Panc1 (cell line): ENCODE data around the gene ZNF592. TPM values are rescaled to one million over a fixed set of nuclear protein-coding genes. Genes with fewer than 3 reads are reported as not detected.

ENCODE experiments used
- ATAC-seq: fragments of 200-7000 bp; cut with Tn5 transposase; 2 replicates; pipeline ENCODE4 v1.9.1; 2020; ENCODE audit warnings: mild to moderate bottlenecking, moderate library complexity
- BruUV-seq: library from RNA; stranded (reverse); fragments of 400-500 nt; replicated peaks from 2 replicates; lab custom pipeline; 2021; lab: Mats Ljungman, UMichigan
- CTCF ChIA-PET: fragments of 300-600 bp; sonication (Branson Sonifier 250); formaldehyde crosslinking; loops from one replicate; lab custom pipeline; 2022; ENCODE audit warnings: antibody characterized with exemption; lab: Charles Lee
- POLR2A ChIA-PET: fragments of 300-600 bp; sonication (Branson Sonifier 250); formaldehyde crosslinking; loops from one replicate; lab custom pipeline; 2022; ENCODE audit warnings: antibody characterized with exemption; lab: Charles Lee
- DNase-seq: peaks from one replicate; pipeline ENCODE4 v3.0.0-alpha.2; 2010; ENCODE audit warnings: low read depth, low spot score
- H3K27ac ChIP-seq: 2 replicates; pipeline ENCODE4 v1.5.1; 2011; ENCODE audit warnings: mild to moderate bottlenecking, low read length, inconsistent platforms
- H3K27me3 ChIP-seq: fragments of 200-500 bp; sonication (Bioruptor generic); 2 replicates; pipeline ENCODE4 v1.6.0; 2014; ENCODE audit warnings: low read length, inconsistent platforms; ENCODE audit not compliant: control insufficient read depth, insufficient read depth
- H3K36me3 ChIP-seq: fragments of 200-500 bp; sonication (Bioruptor generic); 2 replicates; pipeline ENCODE4 v1.5.1; 2014; ENCODE audit warnings: inconsistent platforms, mild to moderate bottlenecking, low read length, moderate library complexity; ENCODE audit not compliant: control insufficient read depth, insufficient read depth
- H3K4me1 ChIP-seq: 2 replicates; pipeline ENCODE4 v1.5.1; 2011; ENCODE audit warnings: inconsistent platforms, mild to moderate bottlenecking, low read length, moderate library complexity; ENCODE audit not compliant: control insufficient read depth, insufficient read depth
- H3K4me3 ChIP-seq, 2 experiments: 2 replicates each; pipeline ENCODE4 v1.5.1; 2011 to 2012; ENCODE audit warnings: low read depth in 2 of 2, low read length in 2 of 2, mild to moderate bottlenecking in 2 of 2, inconsistent platforms in 1 of 2, moderate library complexity in 1 of 2
- H3K9me3 ChIP-seq: fragments of 200-500 bp; sonication (Bioruptor generic); 2 replicates; pipeline ENCODE4 v1.5.1; 2014; ENCODE audit warnings: low read depth, mild to moderate bottlenecking, inconsistent platforms, low read length, moderate library complexity; ENCODE audit not compliant: control insufficient read depth, insufficient read depth
- CTCF ChIP-seq: fragments of 450-650 bp; IDR thresholded peaks from 2 replicates; pipeline ENCODE4 v1.5.1; 2017; ENCODE audit warnings: mild to moderate bottlenecking
- POLR2AphosphoS5 ChIP-seq: IDR thresholded peaks from 2 replicates; pipeline ENCODE4 v1.6.1; 2012; ENCODE audit warnings: mild to moderate bottlenecking, low read depth, low read length, moderate library complexity
- REST ChIP-seq, 2 experiments: IDR thresholded peaks; 2 replicates each; pipeline ENCODE4 v1.6.1; 2011 to 2012; ENCODE audit warnings: low read depth in 2 of 2, control low read depth in 1 of 2, low read length in 1 of 2, mild to moderate bottlenecking in 1 of 2, moderate library complexity in 1 of 2; ENCODE audit not compliant: insufficient read depth in 1 of 2
- SIN3A ChIP-seq: IDR thresholded peaks from 2 replicates; pipeline ENCODE4 v1.6.1; 2012; ENCODE audit warnings: low read depth, mild to moderate bottlenecking, low read length, moderate library complexity, borderline replicate concordance; ENCODE audit not compliant: insufficient read depth
- TCF7L2 ChIP-seq: IDR thresholded peaks from 2 replicates; pipeline ENCODE4 v1.6.1; 2011; ENCODE audit warnings: mild to moderate bottlenecking, low read depth, low read length, inconsistent platforms
- in situ Hi-C: cut with HindIII; loops from 2 replicates; pipeline ENCODE4 v1.10.0; 2016; ENCODE audit warnings: low sequenced_read_pairs, low pct_unique_long_range_greater_than_20kb
- intact Hi-C: fragments of 100-400 bp; cut with micrococcal nuclease; formaldehyde crosslinking; loops from one replicate; pipeline ENCODE4 v1.10.0; 2022; ENCODE audit not compliant: unreplicated experiment
- total RNA-seq: library from RNA; stranded (reverse); gene quantifications from one replicate; pipeline ENCODE4 v1.2.1, GENCODE V29; 2021; ENCODE audit not compliant: unreplicated experiment

ZNF592 gene
- total RNA-seq, 1 experiment from 2014 or later: 34.2 TPM

- no peaks in the 10 kb centered on the region for H3K4me1 ChIP-seq
- CTCF ChIA-PET: no interaction called here
- POLR2A ChIA-PET: no interaction called here
- ATAC-seq (no peak), DNase-seq (no peak)
- no peaks in the 10 kb centered on the region for H3K9me3 ChIP-seq
- no peaks in the 10 kb centered on the region for H3K36me3 ChIP-seq
- no peak overlapping the region for H3K27ac ChIP-seq
- no TSS peak for BruUV-seq
- TF ChIP-seq REST (IDR thresholded peaks at IDR 0.05; ENCODE audit: insufficient read depth in 1 of 2, low read depth in 2 of 2, low read length in 1 of 2) (no peak), TCF7L2 (no peak), CTCF (no peak), POLR2AphosphoS5 (no peak), SIN3A (no peak)
- H3K4me3 ChIP-seq: no peak overlapping the region
- no peaks in the 10 kb centered on the region for H3K27me3 ChIP-seq
- in situ Hi-C loops: no loop called here
- intact Hi-C loops: no loop called here
These were observed 76.0 kb downstream of the ZNF592 start for GRCh38 chr15:84824260-84825007.

- peaks cover 5% of the 10 kb centered on the region; the same call in 1 of the 2 replicates for H3K27me3 ChIP-seq
- no peak overlapping the region for H3K4me3 ChIP-seq
- H3K36me3 ChIP-seq: no peaks in the 10 kb centered on the region
- TF ChIP-seq CTCF: peak; percentile 68
- no peak for TF ChIP-seq REST (IDR thresholded peaks at IDR 0.05; ENCODE audit: insufficient read depth in 1 of 2, low read depth in 2 of 2, low read length in 1 of 2)
- no peaks in the 10 kb centered on the region for H3K4me1 ChIP-seq
- in situ Hi-C loops (no loop called here), intact Hi-C loops (no loop called here)
- ATAC-seq (peak; percentile 90), DNase-seq (no peak)
- ChIA-PET POLR2A (no interaction called here), CTCF (no interaction called here)
- no TSS peak for BruUV-seq
- H3K27ac ChIP-seq: no peak overlapping the region
- H3K9me3 ChIP-seq: no peaks in the 10 kb centered on the region
These were observed 78.0 kb downstream of the ZNF592 start for GRCh38 chr15:84826369-84826823.
